T-helper 2 cell treated with Interferon-gamma antibody and Interleukin-4, amounts not matched to agents 5 μg/mL and 100 μg/mL, for 36 hours (primary cell): ENCODE data around the gene TEX19.
"Not testable (repeated sequence)": the region's sequence is repeated elsewhere in the genome, so short reads cannot be mapped to it uniquely, and the experiment has no call there.

Experiments used
- DNase-seq: peaks from one replicate; pipeline ENCODE4 v3.0.0; 2021; ENCODE audit warnings: low spot score
- H3K27ac Mint-ChIP-seq: one replicate; pipeline ENCODE4 v1.8.0; 2021; ENCODE audit warnings: mild to moderate bottlenecking, mixed read lengths
- H3K27me3 Mint-ChIP-seq: one replicate; pipeline ENCODE4 v1.8.0; 2021; ENCODE audit warnings: low read depth, mixed read lengths
- H3K36me3 Mint-ChIP-seq: one replicate; pipeline ENCODE4 v1.8.0; 2021; ENCODE audit warnings: low read depth, mixed read lengths
- H3K4me1 Mint-ChIP-seq: one replicate; pipeline ENCODE4 v1.8.0; 2021; ENCODE audit warnings: low read depth, mixed read lengths
- H3K4me3 Mint-ChIP-seq: one replicate; pipeline ENCODE4 v1.8.0; 2022; ENCODE audit warnings: mild to moderate bottlenecking, moderate library complexity, mixed read lengths
- H3K9me3 Mint-ChIP-seq: one replicate; pipeline ENCODE4 v1.8.0; 2021; ENCODE audit warnings: mixed read lengths

The TEX19 gene

GRCh38 chr17:82380860-82381702 is 22.0 kb downstream of the TEX19 start:
- no peak for DNase-seq
- no peak overlapping the region for H3K27ac Mint-ChIP-seq

GRCh38 chr17:82381703-82382009 is 22.6 kb downstream of the TEX19 start:
- not testable (repeated sequence) for H3K36me3 Mint-ChIP-seq, H3K27ac Mint-ChIP-seq, H3K9me3 Mint-ChIP-seq, H3K4me1 Mint-ChIP-seq, DNase-seq, H3K4me3 Mint-ChIP-seq
- peaks cover 12% of the 10 kb centered on the region for H3K27me3 Mint-ChIP-seq

More at GRCh38 chr17:82380860-82381702, 22.0 kb downstream of the TEX19 start:
- peaks cover 15% of the 10 kb centered on the region for H3K27me3 Mint-ChIP-seq
- no peaks in the 10 kb centered on the region for H3K36me3 Mint-ChIP-seq
- no peak overlapping the region for H3K4me3 Mint-ChIP-seq
- no peaks in the 10 kb centered on the region for H3K9me3 Mint-ChIP-seq
- no peaks in the 10 kb centered on the region for H3K4me1 Mint-ChIP-seq

GRCh38 chr17:82382220-82382932 is 23.3 kb downstream of the TEX19 start:
- not testable (repeated sequence) for DNase-seq, H3K27ac Mint-ChIP-seq, H3K36me3 Mint-ChIP-seq, H3K4me3 Mint-ChIP-seq, H3K4me1 Mint-ChIP-seq, H3K9me3 Mint-ChIP-seq
- peaks cover 11% of the 10 kb centered on the region for H3K27me3 Mint-ChIP-seq

GRCh38 chr17:82382933-82383255 is 23.8 kb downstream of the TEX19 start:
- Mint-ChIP-seq H3K27me3 (peaks cover 15% of the 10 kb centered on the region), H3K9me3 (no peaks in the 10 kb centered on the region)
- DNase-seq: no peak

GRCh38 chr17:82383411-82383810 is 24.4 kb downstream of the TEX19 start:
- H3K4me3 Mint-ChIP-seq: no peak overlapping the region
- no peak overlapping the region for H3K27ac Mint-ChIP-seq
- DNase-seq: no peak
- H3K4me1 Mint-ChIP-seq: peaks cover 3% of the 10 kb centered on the region
- H3K9me3 Mint-ChIP-seq: no peaks in the 10 kb centered on the region
- peaks cover 15% of the 10 kb centered on the region for H3K27me3 Mint-ChIP-seq
- no peaks in the 10 kb centered on the region for H3K36me3 Mint-ChIP-seq

More at GRCh38 chr17:82382933-82383255, 23.8 kb downstream of the TEX19 start:
- peaks cover 3% of the 10 kb centered on the region for H3K4me1 Mint-ChIP-seq
- no peak overlapping the region for H3K4me3 Mint-ChIP-seq
- H3K36me3 Mint-ChIP-seq: no peaks in the 10 kb centered on the region
- H3K27ac Mint-ChIP-seq: no peak overlapping the region

- no peaks in the 10 kb centered on the region for H3K36me3 Mint-ChIP-seq
- no peaks in the 10 kb centered on the region for H3K9me3 Mint-ChIP-seq
- H3K27me3 Mint-ChIP-seq: peaks cover 13% of the 10 kb centered on the region
- no peak for DNase-seq
- H3K4me3 Mint-ChIP-seq: no peak overlapping the region
- H3K4me1 Mint-ChIP-seq: peaks cover 3% of the 10 kb centered on the region
- no peak overlapping the region for H3K27ac Mint-ChIP-seq
Observed at GRCh38 chr17:82384051-82384729, 25.1 kb downstream of the TEX19 start.

- peaks cover 11% of the 10 kb centered on the region for H3K27me3 Mint-ChIP-seq
- H3K36me3 Mint-ChIP-seq: no peaks in the 10 kb centered on the region
- DNase-seq: no peak
- no peak overlapping the region for H3K4me3 Mint-ChIP-seq
- H3K4me1 Mint-ChIP-seq: peaks cover 3% of the 10 kb centered on the region
- no peak overlapping the region for H3K27ac Mint-ChIP-seq
- no peaks in the 10 kb centered on the region for H3K9me3 Mint-ChIP-seq
Observed at GRCh38 chr17:82384730-82385481, 25.9 kb downstream of the TEX19 start.

- Mint-ChIP-seq H3K4me3 (no peak overlapping the region), H3K36me3 (no peaks in the 10 kb centered on the region), H3K27ac (no peak overlapping the region), H3K27me3 (peaks cover 7% of the 10 kb centered on the region), H3K4me1 (peaks cover 3% of the 10 kb centered on the region), H3K9me3 (no peaks in the 10 kb centered on the region)
- DNase-seq: no peak
Observed at GRCh38 chr17:82385559-82386254, 26.7 kb downstream of the TEX19 start.

GRCh38 chr17:82386255-82386831 is 27.3 kb downstream of the TEX19 start:
- DNase-seq: no peak
- H3K27me3 Mint-ChIP-seq: peaks cover 5% of the 10 kb centered on the region
- H3K9me3 Mint-ChIP-seq: no peaks in the 10 kb centered on the region
- peaks cover 3% of the 10 kb centered on the region for H3K4me1 Mint-ChIP-seq
- H3K4me3 Mint-ChIP-seq: no peak overlapping the region
- no peaks in the 10 kb centered on the region for H3K36me3 Mint-ChIP-seq
- H3K27ac Mint-ChIP-seq: no peak overlapping the region

GRCh38 chr17:82386881-82387704 is 28.0 kb downstream of the TEX19 start:
- Mint-ChIP-seq H3K9me3 (no peaks in the 10 kb centered on the region), H3K36me3 (no peaks in the 10 kb centered on the region), H3K4me1 (peaks cover 3% of the 10 kb centered on the region), H3K27me3 (peaks cover 5% of the 10 kb centered on the region), H3K27ac (no peak overlapping the region), H3K4me3 (no peak overlapping the region)
- no peak for DNase-seq

- H3K27me3 Mint-ChIP-seq: peaks cover 5% of the 10 kb centered on the region
- H3K27ac Mint-ChIP-seq: peak overlapping the region; percentile 42
- no peaks in the 10 kb centered on the region for H3K36me3 Mint-ChIP-seq
- DNase-seq: no peak
- H3K4me3 Mint-ChIP-seq: no peak overlapping the region
- H3K4me1 Mint-ChIP-seq: peaks cover 3% of the 10 kb centered on the region
- H3K9me3 Mint-ChIP-seq: no peaks in the 10 kb centered on the region
Observed at GRCh38 chr17:82387705-82388106, 28.7 kb downstream of the TEX19 start.

GRCh38 chr17:82388223-82388921 is 29.3 kb downstream of the TEX19 start:
- H3K36me3 Mint-ChIP-seq: no peaks in the 10 kb centered on the region
- no peak overlapping the region for H3K27ac Mint-ChIP-seq
- H3K27me3 Mint-ChIP-seq: peaks cover 5% of the 10 kb centered on the region
- peaks cover 3% of the 10 kb centered on the region for H3K4me1 Mint-ChIP-seq
- no peaks in the 10 kb centered on the region for H3K9me3 Mint-ChIP-seq
- no peak overlapping the region for H3K4me3 Mint-ChIP-seq
- no peak for DNase-seq
